Measurements from ENCODE around the gene MUC4. TPM values are rescaled to one million over a fixed set of nuclear protein-coding genes. Genes with fewer than 3 reads are reported as not detected.

MUC4 gene
- total and polyA plus RNA-seq, 10 of the 15 experiments (the other 5 are each of a cell fraction or from before 2014, with no cell fraction given), result 0.02 to 0.46 (median 0.27) TPM; not detected in 4

- TF ChIP-seq CUX1 (IDR thresholded peaks at IDR 0.05; ENCODE audit: insufficient replicate concordance, low read depth, low read length), result no peak
- no peak for TF ChIP-seq HDGF (IDR thresholded peaks at IDR 0.05)
- TF ChIP-seq FOXM1 (IDR thresholded peaks at IDR 0.05; ENCODE audit: low read depth, low read length), result peak; percentile 56; the same call in 1 of the 2 replicates
- TF ChIP-seq ETV6 (conservative IDR thresholded peaks at IDR 0.05 in 1 of 2, IDR thresholded peaks at IDR 0.05 in 1 of 2; ENCODE audit: borderline replicate concordance in 1 of 2, low read depth in 1 of 2), result no peak
- TF ChIP-seq JUND (IDR thresholded peaks at IDR 0.05; ENCODE audit: low read depth, low read length), result no peak
- peak; percentile 65 for TF ChIP-seq ZNF24 (IDR thresholded peaks at IDR 0.05)
- no peak for TF ChIP-seq HDAC2 (IDR thresholded peaks at IDR 0.05)
- TF ChIP-seq, protein P1, sequence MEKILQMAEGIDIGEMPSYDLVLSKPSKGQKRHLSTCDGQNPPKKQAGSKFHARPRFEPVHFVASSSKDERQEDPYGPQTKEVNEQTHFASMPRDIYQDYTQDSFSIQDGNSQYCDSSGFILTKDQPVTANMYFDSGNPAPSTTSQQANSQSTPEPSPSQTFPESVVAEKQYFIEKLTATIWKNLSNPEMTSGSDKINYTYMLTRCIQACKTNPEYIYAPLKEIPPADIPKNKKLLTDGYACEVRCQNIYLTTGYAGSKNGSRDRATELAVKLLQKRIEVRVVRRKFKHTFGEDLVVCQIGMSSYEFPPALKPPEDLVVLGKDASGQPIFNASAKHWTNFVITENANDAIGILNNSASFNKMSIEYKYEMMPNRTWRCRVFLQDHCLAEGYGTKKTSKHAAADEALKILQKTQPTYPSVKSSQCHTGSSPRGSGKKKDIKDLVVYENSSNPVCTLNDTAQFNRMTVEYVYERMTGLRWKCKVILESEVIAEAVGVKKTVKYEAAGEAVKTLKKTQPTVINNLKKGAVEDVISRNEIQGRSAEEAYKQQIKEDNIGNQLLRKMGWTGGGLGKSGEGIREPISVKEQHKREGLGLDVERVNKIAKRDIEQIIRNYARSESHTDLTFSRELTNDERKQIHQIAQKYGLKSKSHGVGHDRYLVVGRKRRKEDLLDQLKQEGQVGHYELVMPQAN (conservative IDR thresholded peaks at IDR 0.05), result no peak
- no peak for TF ChIP-seq NFIC (IDR thresholded peaks at IDR 0.05; ENCODE audit: low read depth, low read length)
- TF ChIP-seq ZBTB40 (IDR thresholded peaks at IDR 0.05; ENCODE audit: borderline replicate concordance), result no peak
- no peak for TF ChIP-seq ZBTB11 (CRISPR knock-in tag; IDR thresholded peaks at IDR 0.05)
- TF ChIP-seq STAT3 (IDR thresholded peaks at IDR 0.05; ENCODE audit: low read depth, low read length), result no peak
- no peak for TF ChIP-seq ZBED1 (IDR thresholded peaks at IDR 0.05; ENCODE audit: borderline replicate concordance)
- no peak for TF ChIP-seq TAF1 (IDR thresholded peaks at IDR 0.05; ENCODE audit: borderline replicate concordance, low read depth, low read length)
- no peak for TF ChIP-seq DPF2 (IDR thresholded peaks at IDR 0.05)
Observed at GRCh38 chr3:195850857-195851543, 39.3 kb upstream of the MUC4 start (continued).

Measured in GM12878 (cell line).